Neuronal stem cell (in vitro differentiated cells): ENCODE measurements around the gene GLIS1.
A peak's percentile ranks its signal among the peaks of the same experiment; 100 is the strongest.

Experiments used
- DNase-seq: peaks from one replicate; pipeline ENCODE4 v3.0.0-alpha.2; 2013; ENCODE audit warnings: low spot score
- H2AFZ ChIP-seq: one replicate; pipeline ENCODE4 v1.6.1; 2013; ENCODE audit warnings: mild to moderate bottlenecking, low read length, inconsistent platforms
- H2AK5ac ChIP-seq: 2 replicates; pipeline ENCODE4 v1.6.1; 2013; ENCODE audit warnings: low read depth, mild to moderate bottlenecking, inconsistent platforms, low read length, moderate library complexity, mixed read lengths
- H2BK120ac ChIP-seq: 2 replicates; pipeline ENCODE4 v1.6.1; 2013; ENCODE audit warnings: low read depth, mild to moderate bottlenecking, inconsistent platforms, low read length, moderate library complexity, mixed read lengths
- H2BK12ac ChIP-seq: one replicate; pipeline ENCODE4 v1.6.1; 2013; ENCODE audit warnings: low read length, inconsistent platforms
- H2BK15ac ChIP-seq: 2 replicates; pipeline ENCODE4 v1.6.1; 2013; ENCODE audit warnings: mild to moderate bottlenecking, low read length, inconsistent platforms, mixed read lengths
- H2BK5ac ChIP-seq: one replicate; pipeline ENCODE4 v1.6.1; 2013; ENCODE audit warnings: inconsistent platforms, mild to moderate bottlenecking, low read length, moderate library complexity
- H3K14ac ChIP-seq: one replicate; pipeline ENCODE4 v1.6.1; 2013; ENCODE audit warnings: low read length, inconsistent platforms
- H3K18ac ChIP-seq: 2 replicates; pipeline ENCODE4 v1.6.1; 2013; ENCODE audit warnings: low read length, inconsistent platforms
- H3K23ac ChIP-seq: 2 replicates; pipeline ENCODE4 v1.6.1; 2013; ENCODE audit warnings: low read depth, mild to moderate bottlenecking, mixed read lengths, low read length, inconsistent platforms; ENCODE audit not compliant: poor library complexity
- H3K27ac ChIP-seq: replicated peaks from 3 replicates; pipeline ENCODE4 v1.5.1; 2013; ENCODE audit warnings: low read length, inconsistent platforms
- H3K27me3 ChIP-seq, 3 experiments: 2 replicates each; pipeline ENCODE4 v1.6.1; 2013; ENCODE audit warnings: low read length in 3 of 3, mild to moderate bottlenecking in 2 of 3, inconsistent platforms in 1 of 3, low read depth in 1 of 3, mixed read lengths in 1 of 3, moderate library complexity in 1 of 3; ENCODE audit not compliant: control insufficient read depth in 3 of 3, insufficient read depth in 3 of 3
- H3K36me3 ChIP-seq, 2 donors: replicated peaks in 1 of 2; 2 replicates each; pipeline ENCODE4 v1.6.1; 2013; ENCODE audit warnings: low read length in 2 of 2; ENCODE audit not compliant: control insufficient read depth in 2 of 2, insufficient read depth in 2 of 2
- H3K4ac ChIP-seq: 2 replicates; pipeline ENCODE4 v1.6.1; 2013; ENCODE audit warnings: inconsistent platforms, mild to moderate bottlenecking, low read length, moderate library complexity
- H3K4me1 ChIP-seq, 2 donors: 1 replicate in 1 of 2; 2 replicates in 1 of 2; pipeline ENCODE4 v1.6.1; 2013; ENCODE audit warnings: low read length in 2 of 2, low read depth in 1 of 2; ENCODE audit not compliant: control insufficient read depth in 2 of 2, insufficient read depth in 1 of 2
- H3K4me2 ChIP-seq: one replicate; pipeline ENCODE4 v1.6.1; 2013; ENCODE audit warnings: mild to moderate bottlenecking, low read length, inconsistent platforms; ENCODE audit not compliant: insufficient read depth, poor library complexity, severe bottlenecking
- H3K4me3 ChIP-seq, 2 donors: 2 replicates each; pipeline ENCODE4 v1.5.1; 2013; ENCODE audit warnings: low read length in 2 of 2, mild to moderate bottlenecking in 2 of 2, inconsistent platforms in 1 of 2, moderate library complexity in 1 of 2
- H3K79me1 ChIP-seq: one replicate; pipeline ENCODE4 v1.6.1; 2013; ENCODE audit warnings: low read depth, mild to moderate bottlenecking, inconsistent platforms, low read length, moderate library complexity
- H3K9ac ChIP-seq: one replicate; pipeline ENCODE4 v1.6.1; 2013; ENCODE audit warnings: mild to moderate bottlenecking, low read depth, low read length, inconsistent platforms; ENCODE audit not compliant: poor library complexity
- H3K9me3 ChIP-seq, 2 donors: replicated peaks in 1 of 2; 2 replicates each; pipeline versions ENCODE3 to v1.6.1; 2013; ENCODE audit warnings: low read length in 2 of 2, mild to moderate bottlenecking in 2 of 2, inconsistent platforms in 1 of 2, low read depth in 1 of 2, mixed read lengths in 1 of 2, moderate library complexity in 1 of 2; ENCODE audit not compliant: control insufficient read depth in 2 of 2, insufficient read depth in 1 of 2
- H4K8ac ChIP-seq: one replicate; pipeline ENCODE4 v1.6.1; 2013; ENCODE audit warnings: low read depth, mild to moderate bottlenecking, inconsistent platforms, low read length, moderate library complexity
- H4K91ac ChIP-seq: one replicate; pipeline ENCODE4 v1.6.1; 2013; ENCODE audit warnings: low read length, low read depth, mild to moderate bottlenecking, inconsistent platforms; ENCODE audit not compliant: poor library complexity
- WGBS, 2 donors: extraction: QIAGEN DNeasy Blood & Tissue Kit; methylation state at CpG; one replicate each; pipeline ENCODE4 v1.1.7; 2013; ENCODE audit warnings: missing lambda C conversion rate in 2 of 2, mixed read lengths in 1 of 2; ENCODE audit not compliant: insufficient read length in 2 of 2, insufficient replicate concordance in 1 of 2; ENCODE audit errors: extremely low coverage in 2 of 2; 5-methylcytosine and 5-hydroxymethylcytosine counted together

The GLIS1 gene

DNA sequence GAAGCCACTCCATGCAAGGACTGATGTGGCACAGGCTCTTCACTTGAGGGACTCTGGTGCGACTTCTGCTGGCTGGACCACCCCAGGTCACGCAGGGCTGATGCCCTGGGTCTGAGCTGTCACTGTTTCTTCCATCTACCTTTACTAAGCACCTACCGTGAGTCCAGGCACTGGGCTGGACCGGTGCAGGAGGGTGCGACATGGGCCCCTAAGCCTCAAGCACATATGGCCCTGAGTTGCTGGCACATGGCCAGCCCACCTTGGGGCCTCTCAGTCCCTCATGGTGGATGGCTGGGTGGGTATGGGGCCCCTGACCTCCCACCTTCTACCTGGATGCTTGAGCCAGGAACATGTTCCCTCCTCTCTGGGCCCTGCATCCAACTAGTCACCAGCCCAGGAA is 203.7 kb downstream of the GLIS1 start:
- H3K79me1 ChIP-seq = no peaks in the 10 kb centered on the region
- H3K9ac ChIP-seq = no peak overlapping the region
- no peak overlapping the region for H3K4me2 ChIP-seq
- DNase-seq = no peak
- no peak overlapping the region for H2BK120ac ChIP-seq
- H2BK5ac ChIP-seq = no peak overlapping the region
- peak overlapping the region; percentile 27 for H3K18ac ChIP-seq
- H2AFZ ChIP-seq = no peak overlapping the region
- H3K9me3 ChIP-seq = no peaks in the 10 kb centered on the region
- no peak overlapping the region for H2AK5ac ChIP-seq
- H3K4me1 ChIP-seq = no peaks in the 10 kb centered on the region
- peaks cover 0 to 51% (median 2%) of the 10 kb centered on the region in 3 experiments for H3K27me3 ChIP-seq
- H3K27ac ChIP-seq = no peak overlapping the region
- no peak overlapping the region for H3K4me3 ChIP-seq
- H2BK15ac ChIP-seq = no peak overlapping the region
- peak overlapping the region; percentile 59 for H3K23ac ChIP-seq
- H2BK12ac ChIP-seq = no peak overlapping the region
- WGBS, 2 donors = no CpG with 5 or more reads among the region's 5 CpGs
- no peak overlapping the region for H4K91ac ChIP-seq
- H3K14ac ChIP-seq = no peak overlapping the region
- H4K8ac ChIP-seq = no peak overlapping the region
- H3K4ac ChIP-seq = no peak overlapping the region
- no peaks in the 10 kb centered on the region for H3K36me3 ChIP-seq

DNA sequence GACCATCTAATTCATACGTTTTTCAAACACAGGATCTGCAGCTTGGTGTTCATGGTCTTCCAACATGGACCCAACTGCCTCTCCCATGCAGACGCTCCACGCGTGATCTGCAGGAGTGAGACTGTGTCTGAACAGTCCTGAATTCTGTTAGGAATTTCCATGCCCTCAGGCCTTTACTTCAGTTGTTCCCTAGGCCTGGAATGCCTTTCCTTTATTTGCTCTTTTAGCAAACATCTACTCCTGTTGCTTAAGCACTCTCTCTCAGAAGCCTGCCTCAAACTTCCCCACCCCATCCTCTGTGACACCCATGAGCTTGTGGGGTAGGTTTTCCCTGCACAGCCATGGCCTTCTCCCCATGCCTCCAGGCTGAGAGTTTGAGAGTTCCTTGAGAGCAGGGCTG is 206.1 kb downstream of the GLIS1 start:
- Histone ChIP-seq H3K36me3 (no peaks in the 10 kb centered on the region), H3K18ac (no peak overlapping the region), H2BK12ac (no peak overlapping the region), H3K9ac (no peak overlapping the region), H2BK120ac (no peak overlapping the region), H2AFZ (no peak overlapping the region), H4K91ac (no peak overlapping the region), H3K4ac (no peak overlapping the region), H2AK5ac (no peak overlapping the region), H2BK15ac (no peak overlapping the region), H3K4me2 (no peak overlapping the region), H3K27ac (no peak overlapping the region), H2BK5ac (no peak overlapping the region), H4K8ac (no peak overlapping the region), H3K4me1 (no peaks in the 10 kb centered on the region), H3K27me3 (peaks cover 0 to 57% (median 2%) of the 10 kb centered on the region in 3 experiments), H3K79me1 (no peaks in the 10 kb centered on the region), H3K23ac (no peak overlapping the region), H3K14ac (no peak overlapping the region), H3K4me3 (no peak overlapping the region), H3K9me3 (no peaks in the 10 kb centered on the region)
- no CpG with 5 or more reads among the region's 4 CpGs for WGBS, 2 donors
- no peak for DNase-seq

DNA sequence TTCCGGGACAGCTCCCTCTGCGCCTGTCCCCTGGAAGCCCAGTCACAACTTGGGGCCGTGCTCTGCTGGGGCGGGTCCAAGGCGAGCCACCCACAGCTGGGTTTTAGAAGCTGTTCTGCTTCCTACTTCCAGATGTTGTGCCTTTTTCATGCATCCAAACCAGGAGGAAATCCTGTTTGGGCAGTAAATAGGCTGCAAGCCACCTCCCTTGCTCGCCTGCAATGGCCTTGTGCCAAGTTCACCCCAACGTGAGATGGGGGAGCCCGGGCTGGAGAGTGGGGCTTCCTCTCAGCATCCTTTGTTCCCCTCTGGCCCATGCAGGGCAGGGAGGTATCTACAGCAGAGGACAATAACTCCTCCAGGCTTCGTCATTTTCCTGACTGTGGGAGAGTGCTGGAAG is 206.6 kb downstream of the GLIS1 start:
- no peak overlapping the region for H2BK12ac ChIP-seq
- H3K4me3 ChIP-seq = no peak overlapping the region
- no peak overlapping the region for H3K23ac ChIP-seq
- H4K8ac ChIP-seq = no peak overlapping the region
- H3K9me3 ChIP-seq = no peaks in the 10 kb centered on the region
- H3K14ac ChIP-seq = no peak overlapping the region
- no peak overlapping the region for H3K4ac ChIP-seq
- no peaks in the 10 kb centered on the region for H3K4me1 ChIP-seq
- peaks cover 0 to 57% (median 2%) of the 10 kb centered on the region in 3 experiments for H3K27me3 ChIP-seq
- H2AK5ac ChIP-seq = no peak overlapping the region
- no peak overlapping the region for H2BK15ac ChIP-seq
- H3K27ac ChIP-seq = no peak overlapping the region
- no peak overlapping the region for H3K9ac ChIP-seq
- H4K91ac ChIP-seq = no peak overlapping the region
- H3K18ac ChIP-seq = no peak overlapping the region
- no peak overlapping the region for H2BK5ac ChIP-seq
- no CpG with 5 or more reads among the region's 9 CpGs for WGBS, 2 donors
- no peak for DNase-seq
- no peak overlapping the region for H2AFZ ChIP-seq
- no peaks in the 10 kb centered on the region for H3K79me1 ChIP-seq
- H3K4me2 ChIP-seq = no peak overlapping the region
- H3K36me3 ChIP-seq = no peaks in the 10 kb centered on the region
- H2BK120ac ChIP-seq = no peak overlapping the region

DNA sequence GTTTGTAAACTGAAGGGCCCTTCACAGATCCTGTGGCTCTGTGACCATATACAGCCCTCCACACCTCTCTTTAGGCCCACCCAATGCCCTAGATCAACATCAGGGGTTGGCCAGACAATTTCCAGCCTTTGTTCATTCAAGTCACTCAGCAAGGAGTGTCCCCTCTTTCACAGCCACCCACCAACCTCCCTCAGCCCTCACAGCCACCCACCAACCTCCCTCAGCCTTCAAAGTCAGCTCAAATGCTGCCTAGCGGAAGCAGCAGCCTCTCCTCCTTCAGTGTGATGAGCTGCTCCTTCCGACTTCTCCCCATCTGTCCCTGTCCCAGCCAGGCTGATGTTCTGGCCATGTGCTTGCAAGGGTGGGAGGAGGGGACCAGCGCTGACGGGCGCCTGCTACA is 208.4 kb downstream of the GLIS1 start:
- Histone ChIP-seq H4K8ac (no peak overlapping the region), H2BK120ac (no peak overlapping the region), H3K18ac (peak overlapping the region; percentile 27), H2BK12ac (no peak overlapping the region), H3K27me3 (peaks cover 0 to 49% (median 2%) of the 10 kb centered on the region in 3 experiments), H2BK15ac (no peak overlapping the region), H2AK5ac (no peak overlapping the region), H2AFZ (no peak overlapping the region), H3K9me3 (no peaks in the 10 kb centered on the region), H3K9ac (peak overlapping the region; percentile 76), H3K14ac (no peak overlapping the region), H3K4me2 (no peak overlapping the region), H3K4ac (no peak overlapping the region), H3K36me3 (no peaks in the 10 kb centered on the region), H3K27ac (no peak overlapping the region), H4K91ac (no peak overlapping the region), H3K23ac (peak overlapping the region; percentile 68), H2BK5ac (no peak overlapping the region), H3K79me1 (no peaks in the 10 kb centered on the region), H3K4me1 (no peaks in the 10 kb centered on the region), H3K4me3 (no peak overlapping the region)
- DNase-seq = no peak
- WGBS, 2 donors = no CpG with 5 or more reads among the region's 5 CpGs
